ENCODE measurements around the gene HMGXB3. TPM values are rescaled to one million over a fixed set of nuclear protein-coding genes. Genes with fewer than 3 reads are reported as not detected.

The HMGXB3 gene
- total RNA-seq, 1 experiment from 2014 or later: 56.2 TPM

- Histone ChIP-seq H3K27me3 (ENCODE audit: control insufficient read depth, insufficient read depth, low read length) (no peaks in the 10 kb centered on the region), H3K9me3 (ENCODE audit: control insufficient read depth, insufficient read depth, low read depth, low read length) (no peaks in the 10 kb centered on the region), H3K4me1 (ENCODE audit: control insufficient read depth, insufficient read depth, low read length) (no peaks in the 10 kb centered on the region), H3K27ac (ENCODE audit: low read length) (no peak overlapping the region), H3K4me3 (ENCODE audit: low read depth in 2 of 2, low read length in 2 of 2) (no peak overlapping the region), H3K36me3 (ENCODE audit: control insufficient read depth, insufficient read depth, low read length) (no peaks in the 10 kb centered on the region)
- ATAC-seq (no peak), DNase-seq (ENCODE audit: low read depth, low spot score) (no peak)
- in situ Hi-C loops (cut with HindIII; ENCODE audit: low pct_unique_long_range_greater_than_20kb, low sequenced_read_pairs): no loop called here
- ChIA-PET CTCF (no interaction called here), POLR2A (no interaction called here)
- TF ChIP-seq REST (IDR thresholded peaks at IDR 0.05; ENCODE audit: insufficient read depth in 1 of 2, low read depth in 2 of 2, low read length in 1 of 2) (no peak), TCF7L2 (IDR thresholded peaks at IDR 0.05; ENCODE audit: low read depth, low read length) (no peak), SIN3A (IDR thresholded peaks at IDR 0.05; ENCODE audit: borderline replicate concordance, insufficient read depth, low read depth, low read length) (no peak), POLR2AphosphoS5 (IDR thresholded peaks at IDR 0.05; ENCODE audit: low read depth, low read length) (no peak), CTCF (IDR thresholded peaks at IDR 0.05) (no peak)
- intact Hi-C loops (cut with micrococcal nuclease; ENCODE audit: unreplicated experiment): no loop called here
- BruUV-seq (replicated peaks): no TSS peak
These were observed 73.1 kb downstream of the HMGXB3 start for GRCh38 chr5:150073677-150074076.

GRCh38 chr5:150075233-150075632 lies 74.7 kb downstream of the HMGXB3 start:
- no peaks in the 10 kb centered on the region for H3K27me3 ChIP-seq (ENCODE audit: control insufficient read depth, insufficient read depth, low read length)
- no peak overlapping the region for H3K27ac ChIP-seq (ENCODE audit: low read length)
- in situ Hi-C loops (cut with HindIII; ENCODE audit: low pct_unique_long_range_greater_than_20kb, low sequenced_read_pairs): no loop called here
- BruUV-seq (replicated peaks): no TSS peak
- no peaks in the 10 kb centered on the region for H3K9me3 ChIP-seq (ENCODE audit: control insufficient read depth, insufficient read depth, low read depth, low read length)
- no peak for DNase-seq (ENCODE audit: low read depth, low spot score)
- no peak for TF ChIP-seq REST (IDR thresholded peaks at IDR 0.05; ENCODE audit: insufficient read depth in 1 of 2, low read depth in 2 of 2, low read length in 1 of 2)
- no peak for TF ChIP-seq TCF7L2 (IDR thresholded peaks at IDR 0.05; ENCODE audit: low read depth, low read length)
- TF ChIP-seq SIN3A (IDR thresholded peaks at IDR 0.05; ENCODE audit: borderline replicate concordance, insufficient read depth, low read depth, low read length): no peak
- TF ChIP-seq CTCF (IDR thresholded peaks at IDR 0.05): no peak
- TF ChIP-seq POLR2AphosphoS5 (IDR thresholded peaks at IDR 0.05; ENCODE audit: low read depth, low read length): no peak
- H3K4me1 ChIP-seq (ENCODE audit: control insufficient read depth, insufficient read depth, low read length): no peaks in the 10 kb centered on the region
- ChIA-PET POLR2A (no interaction called here), CTCF (interaction anchor here (0.6 kb wide), 1 partner anchor 144 kb away, joined by 5 read pairs; no protein-coding TSS in a partner anchor)
- H3K4me3 ChIP-seq (ENCODE audit: low read depth in 2 of 2, low read length in 2 of 2): no peak overlapping the region
- H3K36me3 ChIP-seq (ENCODE audit: control insufficient read depth, insufficient read depth, low read length): no peaks in the 10 kb centered on the region
- intact Hi-C loops (cut with micrococcal nuclease; ENCODE audit: unreplicated experiment): no loop called here
- ATAC-seq: no peak
